Measurements from ENCODE around the gene CREB5. TPM values are rescaled to one million over a fixed set of nuclear protein-coding genes. Genes with fewer than 3 reads are reported as not detected.

Gene CREB5
- total RNA-seq, 1 donor from 2014 or later: 8.9 TPM

GRCh38 chr7:28529755-28530154 lies 117.4 kb downstream of the CREB5 start:
- Histone ChIP-seq H3K4me1 (peaks cover 3% of the 10 kb centered on the region), H3K27me3 (no peaks in the 10 kb centered on the region), H3K27ac (no peak overlapping the region), H3K36me3 (no peaks in the 10 kb centered on the region), H3K9me3 (no peaks in the 10 kb centered on the region), H3K4me3 (no peak overlapping the region)
- TF ChIP-seq, protein P1, sequence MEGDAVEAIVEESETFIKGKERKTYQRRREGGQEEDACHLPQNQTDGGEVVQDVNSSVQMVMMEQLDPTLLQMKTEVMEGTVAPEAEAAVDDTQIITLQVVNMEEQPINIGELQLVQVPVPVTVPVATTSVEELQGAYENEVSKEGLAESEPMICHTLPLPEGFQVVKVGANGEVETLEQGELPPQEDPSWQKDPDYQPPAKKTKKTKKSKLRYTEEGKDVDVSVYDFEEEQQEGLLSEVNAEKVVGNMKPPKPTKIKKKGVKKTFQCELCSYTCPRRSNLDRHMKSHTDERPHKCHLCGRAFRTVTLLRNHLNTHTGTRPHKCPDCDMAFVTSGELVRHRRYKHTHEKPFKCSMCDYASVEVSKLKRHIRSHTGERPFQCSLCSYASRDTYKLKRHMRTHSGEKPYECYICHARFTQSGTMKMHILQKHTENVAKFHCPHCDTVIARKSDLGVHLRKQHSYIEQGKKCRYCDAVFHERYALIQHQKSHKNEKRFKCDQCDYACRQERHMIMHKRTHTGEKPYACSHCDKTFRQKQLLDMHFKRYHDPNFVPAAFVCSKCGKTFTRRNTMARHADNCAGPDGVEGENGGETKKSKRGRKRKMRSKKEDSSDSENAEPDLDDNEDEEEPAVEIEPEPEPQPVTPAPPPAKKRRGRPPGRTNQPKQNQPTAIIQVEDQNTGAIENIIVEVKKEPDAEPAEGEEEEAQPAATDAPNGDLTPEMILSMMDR (IDR thresholded peaks at IDR 0.05): no peak
- DNase-seq (no peak), ATAC-seq (no peak)
- intact Hi-C loops (cut with DNase I): no loop called here

- TF ChIP-seq, protein P1 (IDR thresholded peaks at IDR 0.05): no peak
- no peak overlapping the region for H3K27ac ChIP-seq
- H3K36me3 ChIP-seq: no peaks in the 10 kb centered on the region
- no peak for ATAC-seq
- no peaks in the 10 kb centered on the region for H3K9me3 ChIP-seq
- H3K4me1 ChIP-seq: peaks cover 3% of the 10 kb centered on the region
- H3K4me3 ChIP-seq: no peak overlapping the region
- no peak for DNase-seq
- no peaks in the 10 kb centered on the region for H3K27me3 ChIP-seq
- intact Hi-C loops (cut with DNase I): no loop called here
Measured at GRCh38 chr7:28530175-28530802, 118.0 kb downstream of the CREB5 start.

DNA sequence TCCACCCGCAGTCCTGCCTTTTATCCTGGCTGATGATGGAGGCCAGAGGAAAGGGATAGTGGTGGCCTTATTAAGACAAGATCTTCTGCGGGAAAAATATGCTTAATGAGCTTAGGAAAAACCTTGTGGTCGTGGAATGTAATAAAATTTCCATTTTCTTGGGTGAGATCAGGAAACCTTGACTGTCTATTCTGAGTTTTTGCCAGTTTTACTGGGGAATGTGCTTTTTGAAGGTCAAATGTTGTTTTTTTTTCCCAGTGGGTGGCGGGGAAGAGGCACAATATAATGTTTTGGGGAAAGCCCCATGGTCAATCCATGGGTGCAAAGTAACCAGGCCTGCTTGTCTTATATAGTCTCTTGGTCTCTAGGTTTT lies 118.5 kb downstream of the CREB5 start:
- Histone ChIP-seq H3K36me3 (no peaks in the 10 kb centered on the region), H3K27me3 (no peaks in the 10 kb centered on the region), H3K9me3 (no peaks in the 10 kb centered on the region), H3K4me3 (no peak overlapping the region), H3K4me1 (peaks cover 3% of the 10 kb centered on the region), H3K27ac (no peak overlapping the region)
- TF ChIP-seq, protein P1 (IDR thresholded peaks at IDR 0.05): no peak
- DNase-seq: no peak
- no peak for ATAC-seq
- intact Hi-C loops (cut with DNase I): no loop called here

DNA sequence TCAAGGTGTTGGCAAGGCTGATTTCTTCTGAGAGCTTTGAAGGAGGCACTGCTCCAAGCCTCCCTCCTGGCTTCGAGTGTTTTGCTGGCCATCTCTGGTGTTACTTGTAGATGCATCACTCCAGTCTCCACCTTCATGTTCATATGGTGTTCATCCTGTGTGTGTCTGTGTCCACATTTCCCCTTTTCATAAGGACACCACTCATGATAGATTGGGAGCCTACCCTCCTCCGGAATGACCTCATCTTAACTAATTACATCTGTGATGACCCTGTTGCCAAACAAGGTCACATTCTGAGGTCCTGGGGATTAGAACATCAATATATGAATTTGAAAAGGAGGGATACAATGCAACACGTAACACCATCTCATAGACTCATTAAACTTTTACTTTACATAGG lies 119.0 kb downstream of the CREB5 start:
- no peak for DNase-seq
- H3K4me3 ChIP-seq: no peak overlapping the region
- H3K9me3 ChIP-seq: no peaks in the 10 kb centered on the region
- H3K4me1 ChIP-seq: peaks cover 3% of the 10 kb centered on the region
- intact Hi-C loops (cut with DNase I): no loop called here
- H3K27me3 ChIP-seq: no peaks in the 10 kb centered on the region
- no peaks in the 10 kb centered on the region for H3K36me3 ChIP-seq
- TF ChIP-seq, protein P1 (IDR thresholded peaks at IDR 0.05): no peak
- no peak overlapping the region for H3K27ac ChIP-seq
- no peak for ATAC-seq

GRCh38 chr7:28532181-28532580 lies 119.9 kb downstream of the CREB5 start:
- H3K4me3 ChIP-seq: no peak overlapping the region
- no peak for DNase-seq
- intact Hi-C loops (cut with DNase I): no loop called here
- no peak for ATAC-seq
- H3K4me1 ChIP-seq: peaks cover 3% of the 10 kb centered on the region
- H3K9me3 ChIP-seq: no peaks in the 10 kb centered on the region
- no peaks in the 10 kb centered on the region for H3K36me3 ChIP-seq
- no peak overlapping the region for H3K27ac ChIP-seq
- no peaks in the 10 kb centered on the region for H3K27me3 ChIP-seq
- TF ChIP-seq, protein P1 (IDR thresholded peaks at IDR 0.05): no peak

GRCh38 chr7:28533267-28533666 lies 120.9 kb downstream of the CREB5 start:
- H3K36me3 ChIP-seq: no peaks in the 10 kb centered on the region
- H3K27me3 ChIP-seq: no peaks in the 10 kb centered on the region
- TF ChIP-seq, protein P1 (IDR thresholded peaks at IDR 0.05): no peak
- H3K4me1 ChIP-seq: peaks cover 3% of the 10 kb centered on the region
- ATAC-seq: no peak
- intact Hi-C loops (cut with DNase I): no loop called here
- no peak overlapping the region for H3K27ac ChIP-seq
- H3K9me3 ChIP-seq: no peaks in the 10 kb centered on the region
- DNase-seq: no peak
- no peak overlapping the region for H3K4me3 ChIP-seq
